Measurements from ENCODE around the gene MCTP1.

DNA sequence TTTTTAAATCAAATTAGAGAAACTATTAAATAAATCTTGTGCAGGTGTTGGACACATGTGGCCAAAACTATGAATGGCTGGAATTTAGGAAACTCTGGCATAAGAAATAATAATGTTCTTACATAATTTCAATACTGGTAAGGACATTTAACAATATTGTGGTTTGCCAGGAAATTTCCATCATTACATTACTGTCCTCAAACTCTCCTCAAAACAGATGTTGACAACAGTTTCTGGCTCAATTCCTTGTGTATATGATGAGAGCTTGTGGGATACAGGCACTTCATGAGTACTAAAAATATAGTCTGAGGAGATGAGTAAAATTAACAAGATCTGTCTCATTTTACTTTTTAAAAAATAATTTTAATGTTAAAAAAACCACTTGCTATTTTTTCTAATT, 27.9 kb downstream of the MCTP1 start:
- TF ChIP-seq, protein P1, sequence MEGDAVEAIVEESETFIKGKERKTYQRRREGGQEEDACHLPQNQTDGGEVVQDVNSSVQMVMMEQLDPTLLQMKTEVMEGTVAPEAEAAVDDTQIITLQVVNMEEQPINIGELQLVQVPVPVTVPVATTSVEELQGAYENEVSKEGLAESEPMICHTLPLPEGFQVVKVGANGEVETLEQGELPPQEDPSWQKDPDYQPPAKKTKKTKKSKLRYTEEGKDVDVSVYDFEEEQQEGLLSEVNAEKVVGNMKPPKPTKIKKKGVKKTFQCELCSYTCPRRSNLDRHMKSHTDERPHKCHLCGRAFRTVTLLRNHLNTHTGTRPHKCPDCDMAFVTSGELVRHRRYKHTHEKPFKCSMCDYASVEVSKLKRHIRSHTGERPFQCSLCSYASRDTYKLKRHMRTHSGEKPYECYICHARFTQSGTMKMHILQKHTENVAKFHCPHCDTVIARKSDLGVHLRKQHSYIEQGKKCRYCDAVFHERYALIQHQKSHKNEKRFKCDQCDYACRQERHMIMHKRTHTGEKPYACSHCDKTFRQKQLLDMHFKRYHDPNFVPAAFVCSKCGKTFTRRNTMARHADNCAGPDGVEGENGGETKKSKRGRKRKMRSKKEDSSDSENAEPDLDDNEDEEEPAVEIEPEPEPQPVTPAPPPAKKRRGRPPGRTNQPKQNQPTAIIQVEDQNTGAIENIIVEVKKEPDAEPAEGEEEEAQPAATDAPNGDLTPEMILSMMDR (IDR thresholded peaks at IDR 0.05 in 2 of 3, conservative IDR thresholded peaks at IDR 0.05 in 1 of 3; ENCODE audit: control insufficient read depth in 2 of 3, extremely low read depth in 1 of 3, insufficient read depth in 1 of 3, low read depth in 3 of 3, low read length in 3 of 3), result no peak
- TF ChIP-seq, protein P2, sequence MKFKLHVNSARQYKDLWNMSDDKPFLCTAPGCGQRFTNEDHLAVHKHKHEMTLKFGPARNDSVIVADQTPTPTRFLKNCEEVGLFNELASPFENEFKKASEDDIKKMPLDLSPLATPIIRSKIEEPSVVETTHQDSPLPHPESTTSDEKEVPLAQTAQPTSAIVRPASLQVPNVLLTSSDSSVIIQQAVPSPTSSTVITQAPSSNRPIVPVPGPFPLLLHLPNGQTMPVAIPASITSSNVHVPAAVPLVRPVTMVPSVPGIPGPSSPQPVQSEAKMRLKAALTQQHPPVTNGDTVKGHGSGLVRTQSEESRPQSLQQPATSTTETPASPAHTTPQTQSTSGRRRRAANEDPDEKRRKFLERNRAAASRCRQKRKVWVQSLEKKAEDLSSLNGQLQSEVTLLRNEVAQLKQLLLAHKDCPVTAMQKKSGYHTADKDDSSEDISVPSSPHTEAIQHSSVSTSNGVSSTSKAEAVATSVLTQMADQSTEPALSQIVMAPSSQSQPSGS (IDR thresholded peaks at IDR 0.05; ENCODE audit: low read length), result no peak
- TF ChIP-seq, protein P3, sequence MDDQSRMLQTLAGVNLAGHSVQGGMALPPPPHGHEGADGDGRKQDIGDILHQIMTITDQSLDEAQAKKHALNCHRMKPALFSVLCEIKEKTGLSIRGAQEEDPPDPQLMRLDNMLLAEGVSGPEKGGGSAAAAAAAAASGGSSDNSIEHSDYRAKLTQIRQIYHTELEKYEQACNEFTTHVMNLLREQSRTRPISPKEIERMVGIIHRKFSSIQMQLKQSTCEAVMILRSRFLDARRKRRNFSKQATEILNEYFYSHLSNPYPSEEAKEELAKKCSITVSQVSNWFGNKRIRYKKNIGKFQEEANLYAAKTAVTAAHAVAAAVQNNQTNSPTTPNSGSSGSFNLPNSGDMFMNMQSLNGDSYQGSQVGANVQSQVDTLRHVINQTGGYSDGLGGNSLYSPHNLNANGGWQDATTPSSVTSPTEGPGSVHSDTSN (IDR thresholded peaks at IDR 0.05; ENCODE audit: insufficient replicate concordance, low read depth, low read length), result no peak
- no peak for TF ChIP-seq ESRRA (IDR thresholded peaks at IDR 0.05; ENCODE audit: low read length)
- TF ChIP-seq, protein P4, sequence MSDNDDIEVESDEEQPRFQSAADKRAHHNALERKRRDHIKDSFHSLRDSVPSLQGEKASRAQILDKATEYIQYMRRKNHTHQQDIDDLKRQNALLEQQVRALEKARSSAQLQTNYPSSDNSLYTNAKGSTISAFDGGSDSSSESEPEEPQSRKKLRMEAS (IDR thresholded peaks at IDR 0.05; ENCODE audit: low read depth, low read length), result no peak
- TF ChIP-seq EP300 (IDR thresholded peaks at IDR 0.05; ENCODE audit: borderline replicate concordance in 1 of 2, control insufficient read depth in 1 of 2, low read depth in 2 of 2, low read length in 2 of 2), result no peak
- no peak for TF ChIP-seq ZZZ3 (IDR thresholded peaks at IDR 0.05; ENCODE audit: control insufficient read depth, insufficient read length, low read depth)
- no peak for TF ChIP-seq ETV6 (conservative IDR thresholded peaks at IDR 0.05 in 1 of 2, IDR thresholded peaks at IDR 0.05 in 1 of 2; ENCODE audit: borderline replicate concordance in 1 of 2, low read depth in 1 of 2)
- no peak for TF ChIP-seq SMC3 (IDR thresholded peaks at IDR 0.05; ENCODE audit: borderline replicate concordance, low read length)

All from GM12878 (cell line).